AG04450 (cell line): ENCODE results near the gene ORC1. TPM values are rescaled to one million over a fixed set of nuclear protein-coding genes. Genes with fewer than 3 reads are reported as not detected.

Experiments
- CTCF ChIA-PET: fragments of 300-600, 350-600 bp; formaldehyde crosslinking; extraction: SDS; loops from one replicate; lab custom pipeline; 2022; ENCODE audit warnings: antibody characterized with exemption, inconsistent platforms; lab: Charles Lee
- POLR2A ChIA-PET: fragments of 350-600 bp; formaldehyde crosslinking; extraction: SDS; loops from one replicate; lab custom pipeline; 2021; ENCODE audit warnings: antibody characterized with exemption, inconsistent platforms; lab: Yijun Ruan, JAX
- DNase-seq: peaks from one replicate; pipeline ENCODE4 v3.0.0-alpha.2; 2011; ENCODE audit warnings: low read depth, low spot score
- H3K27ac ChIP-seq: one replicate; pipeline ENCODE4 v1.5.1; 2012; ENCODE audit warnings: low read depth, low read length, control low read depth
- H3K27me3 ChIP-seq: one replicate; pipeline ENCODE4 v1.6.0; 2012; ENCODE audit warnings: low read length; ENCODE audit not compliant: control insufficient read depth, insufficient read depth
- H3K4me3 ChIP-seq: 2 replicates; pipeline ENCODE4 v1.5.1; 2011; ENCODE audit warnings: mild to moderate bottlenecking, low read depth, low read length, control low read depth
- H3K9me3 ChIP-seq: 2 replicates; pipeline ENCODE4 v1.5.1; 2012; ENCODE audit warnings: low read length; ENCODE audit not compliant: control insufficient read depth, insufficient read depth
- CTCF ChIP-seq: IDR thresholded peaks from 2 replicates; pipeline ENCODE4 v1.5.1; 2011; ENCODE audit warnings: low read depth, low read length, control low read depth, inconsistent platforms
- polyA plus RNA-seq: library from polyadenylated mRNA; depleted of rRNA; stranded (reverse); fragments of >200 nt; gene quantifications from 2 replicates; pipeline ENCODE4 v1.2.3, GENCODE V29; 2011

Gene ORC1
- polyA plus RNA-seq, 1 experiment: 2.3 TPM

GRCh38 chr1:52365746-52366516 is 38.3 kb downstream of the ORC1 start, which contains the start of gene CC2D1B:
Gene CC2D1B (minus strand): TSS chr1:52366205. CDS start chr1:52364620, 1,585 bp downstream.
- H3K9me3 ChIP-seq: no peaks in the 10 kb centered on the region; the same call in 1 of the 2 replicates
- H3K27ac ChIP-seq: peak within 1 kb of the TSS; percentile 80
- peak; percentile 84 for DNase-seq
- ChIA-PET POLR2A (interaction anchor here (0.6 to 1.0 kb wide), 5 partner anchors 15 to 311 kb away, joined by 3 to 6 read pairs (median 3); partner anchors contain the start of genes ORC1 and PRPF38A), CTCF (interaction anchor here (1.4 kb wide), 1 partner anchor 320 kb away, joined by 6 read pairs; no protein-coding TSS in a partner anchor)
- peak; percentile 11; the same call in 1 of the 2 replicates for TF ChIP-seq CTCF
- no peaks in the 10 kb centered on the region for H3K27me3 ChIP-seq
- peak within 1 kb of the TSS; percentile 90 for H3K4me3 ChIP-seq

DNA sequence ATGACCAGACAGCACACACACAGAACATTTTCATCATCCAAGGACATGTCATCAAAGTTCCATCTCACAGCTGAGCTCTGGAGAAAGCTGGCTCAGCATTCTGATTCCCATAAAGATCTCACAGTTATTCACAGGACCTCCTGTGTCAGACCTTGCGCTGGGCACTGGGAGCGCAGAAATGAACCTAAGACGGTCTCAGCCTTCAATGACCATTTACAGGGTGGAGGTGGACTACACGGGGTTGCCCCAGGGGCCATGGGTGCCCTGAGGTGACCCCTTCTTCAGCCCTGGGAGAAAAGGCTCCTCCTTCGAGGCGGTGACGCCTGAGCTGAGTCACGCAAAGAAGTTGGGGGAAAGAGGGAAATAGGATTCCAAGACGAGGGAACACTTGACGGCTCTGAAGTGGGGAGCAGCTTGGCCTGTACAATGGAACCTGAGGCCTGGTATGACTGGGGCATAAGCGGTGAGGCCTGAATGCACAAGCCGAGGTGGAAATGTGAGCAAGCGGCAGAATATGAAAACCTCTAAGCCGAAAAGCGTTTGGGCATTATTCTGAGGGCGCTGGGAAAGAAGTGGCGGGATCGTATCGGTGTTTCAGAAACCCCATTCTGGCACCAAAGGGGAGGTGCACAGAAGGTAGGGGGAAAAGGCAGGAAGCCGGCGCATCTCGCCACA is 39.0 kb downstream of the ORC1 start:
- CTCF ChIA-PET: no interaction called here

GRCh38 chr1:52364235-52364839 is 39.9 kb downstream of the ORC1 start:
- ChIA-PET POLR2A (interaction anchor here (0.7 kb wide), 1 partner anchor 467 kb away, joined by 3 read pairs; no protein-coding TSS in a partner anchor), CTCF (interaction anchor here (0.6 to 0.7 kb wide), 2 partner anchors 68 to 292 kb away, joined by 4 to 12 read pairs; no protein-coding TSS in a partner anchor)
- TF ChIP-seq CTCF: no peak
- Histone ChIP-seq H3K27ac (peak overlapping the region; percentile 80), H3K4me3 (peak overlapping the region; percentile 90), H3K27me3 (no peaks in the 10 kb centered on the region), H3K9me3 (no peaks in the 10 kb centered on the region; the same call in 1 of the 2 replicates)
- DNase-seq: no peak

More for the DNA sequence above, 39.0 kb downstream of the ORC1 start:
- Histone ChIP-seq H3K27ac (peak overlapping the region; percentile 80), H3K27me3 (no peaks in the 10 kb centered on the region), H3K9me3 (no peaks in the 10 kb centered on the region; the same call in 1 of the 2 replicates), H3K4me3 (peak overlapping the region; percentile 90)
- no peak for DNase-seq
- TF ChIP-seq CTCF: no peak
- POLR2A ChIA-PET: interaction anchor here (0.6 to 0.7 kb wide), 3 partner anchors 14 to 1471 kb away, joined by 3 to 6 read pairs (median 3); no protein-coding TSS in a partner anchor

- H3K27me3 ChIP-seq: no peaks in the 10 kb centered on the region
- CTCF ChIA-PET: no interaction called here
- TF ChIP-seq CTCF: no peak
- no peak overlapping the region for H3K4me3 ChIP-seq
- no peak for DNase-seq
- no peak overlapping the region for H3K27ac ChIP-seq
- POLR2A ChIA-PET: no interaction called here
- no peaks in the 10 kb centered on the region for H3K9me3 ChIP-seq
Observed at GRCh38 chr1:52360595-52360968, 43.6 kb downstream of the ORC1 start.
